ENCODE measurements around the gene WASF2. TPM values are rescaled to one million over a fixed set of nuclear protein-coding genes. Genes with fewer than 3 reads are reported as not detected.

WASF2 gene
- total and polyA plus RNA-seq, 2 of the 8 experiments (the other 6 are each of a cell fraction or from before 2014, with no cell fraction given) = 32.1 to 86.6 TPM

DNA sequence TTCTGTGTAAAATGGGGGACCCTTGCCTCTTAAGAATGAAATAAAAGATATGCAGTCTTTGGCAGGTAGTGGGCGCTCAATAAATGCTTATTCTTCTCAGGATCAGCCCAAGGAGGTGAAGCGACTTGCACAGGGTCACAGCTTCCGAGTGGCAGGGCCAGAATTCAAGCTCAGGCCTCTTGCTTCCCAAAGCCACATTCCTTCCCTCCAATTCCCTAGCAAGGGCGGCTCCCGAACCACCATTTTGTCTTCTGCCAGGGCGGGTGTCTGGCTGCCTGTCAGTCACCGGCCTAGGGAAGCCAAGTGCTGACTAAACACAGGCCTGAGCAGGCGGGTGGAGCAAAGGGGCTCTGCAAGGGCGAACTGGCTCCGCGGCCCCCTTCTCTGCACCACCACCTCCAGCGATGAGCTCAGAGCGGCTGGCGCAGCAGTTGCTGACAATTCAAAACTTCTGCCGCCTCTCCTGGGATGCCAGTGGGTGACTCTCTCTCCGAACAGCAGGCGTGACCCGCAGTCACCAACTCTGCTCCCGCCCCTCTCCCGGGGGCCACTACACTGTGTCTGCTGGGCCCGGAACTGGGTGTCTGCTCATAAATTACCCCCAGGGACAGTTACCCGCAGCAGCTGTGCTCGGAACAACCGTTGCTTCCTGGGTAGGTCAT lies 86.8 kb downstream of the WASF2 start (continued):
- no peak for TF ChIP-seq GTF2F1 (IDR thresholded peaks at IDR 0.05; ENCODE audit: borderline replicate concordance, low read depth, low read length)

Data from H1 (cell line).